ENCODE results near the gene SAMD7.

The SAMD7 gene

GRCh38 chr3:169911272-169911671 lies at the start of gene SAMD7:
Gene SAMD7, plus strand, starts transcription at chr3:169911572. Its CDS starts 7,927 bp downstream, at chr3:169919499.
- DNase-seq (ENCODE audit: low read depth) = no peak

GRCh38 chr3:169861871-169862270 lies 49.5 kb upstream of the SAMD7 start:
- no peak for DNase-seq (ENCODE audit: low read depth)

- peak; percentile 49 for DNase-seq (ENCODE audit: low read depth)
Observed at GRCh38 chr3:169863458-169863899, 47.9 kb upstream of the SAMD7 start.

- DNase-seq (ENCODE audit: low read depth) = no peak
Observed at GRCh38 chr3:169864270-169864669, 47.1 kb upstream of the SAMD7 start.

- DNase-seq (ENCODE audit: low read depth) = no peak
Observed at GRCh38 chr3:169865176-169865767, 46.1 kb upstream of the SAMD7 start.

GRCh38 chr3:169867584-169868210 lies 43.7 kb upstream of the SAMD7 start:
- no peak for DNase-seq (ENCODE audit: low read depth)

GRCh38 chr3:169868369-169868768 lies 43.0 kb upstream of the SAMD7 start:
- DNase-seq (ENCODE audit: low read depth) = no peak

GRCh38 chr3:169869484-169870220 lies 41.7 kb upstream of the SAMD7 start, which contains the start of gene LRRC31:
Gene LRRC31, minus strand, starts transcription at chr3:169869935. Its CDS starts 128 bp downstream, at chr3:169869807.
- DNase-seq (ENCODE audit: low read depth) = no peak

- no peak for DNase-seq (ENCODE audit: low read depth)
Observed at GRCh38 chr3:169871129-169871886, 40.1 kb upstream of the SAMD7 start.

- DNase-seq (ENCODE audit: low read depth) = no peak
Observed at GRCh38 chr3:169879013-169879557, 32.3 kb upstream of the SAMD7 start.

GRCh38 chr3:169879845-169880575 lies 31.4 kb upstream of the SAMD7 start:
- DNase-seq (ENCODE audit: low read depth) = no peak

GRCh38 chr3:169880576-169881250 lies 30.7 kb upstream of the SAMD7 start:
- DNase-seq (ENCODE audit: low read depth) = no peak

- DNase-seq (ENCODE audit: low read depth) = no peak
Observed at GRCh38 chr3:169886671-169887070, 24.7 kb upstream of the SAMD7 start.

- no peak for DNase-seq (ENCODE audit: low read depth)
Observed at GRCh38 chr3:169891886-169892285, 19.5 kb upstream of the SAMD7 start.

- DNase-seq (ENCODE audit: low read depth) = no peak
Observed at GRCh38 chr3:169894110-169894509, 17.3 kb upstream of the SAMD7 start.

GRCh38 chr3:169895072-169895471 lies 16.3 kb upstream of the SAMD7 start:
- DNase-seq (ENCODE audit: low read depth) = no peak

- DNase-seq (ENCODE audit: low read depth) = no peak
Observed at GRCh38 chr3:169897284-169897683, 14.1 kb upstream of the SAMD7 start.

GRCh38 chr3:169901453-169901852 lies 9.9 kb upstream of the SAMD7 start:
- no peak for DNase-seq (ENCODE audit: low read depth)

- DNase-seq (ENCODE audit: low read depth) = no peak
Observed at GRCh38 chr3:169905404-169905803, 6.0 kb upstream of the SAMD7 start.

- DNase-seq (ENCODE audit: low read depth) = no peak
Observed at GRCh38 chr3:169907476-169907875, 3.9 kb upstream of the SAMD7 start.

GRCh38 chr3:169907944-169908343 lies 3.4 kb upstream of the SAMD7 start:
- no peak for DNase-seq (ENCODE audit: low read depth)

Data from CMK (cell line).